ENCODE data around the gene PAX7. TPM values are rescaled to one million over a fixed set of nuclear protein-coding genes. Genes with fewer than 3 reads are reported as not detected.

The PAX7 gene
- total RNA-seq, 4 donors from 2014 or later: 1.8 to 5.1 (median 3.9) TPM

- Histone ChIP-seq H3K9me3 (no peaks in the 10 kb centered on the region), H3K27ac (peak overlapping the region; percentile 9 to 66 (median 50)), H3K4me1 (peaks cover 0 to 8% of the 10 kb centered on the region in 2 donors), H3K36me3 (no peaks in the 10 kb centered on the region), H3K4me3 (peak overlapping the region; percentile 29 to 39 (median 35)), H3K27me3 (peaks cover 71 to 98% (median 90%) of the 10 kb centered on the region in 3 donors)
- DNase-seq: no peak
- peak in 1 of 2 donors; percentile 13 for ATAC-seq
- in situ Hi-C loops (cut with MboI; ENCODE audit: low sequenced_read_pairs in 4 of 4): no loop called here
- TF ChIP-seq, protein P1, sequence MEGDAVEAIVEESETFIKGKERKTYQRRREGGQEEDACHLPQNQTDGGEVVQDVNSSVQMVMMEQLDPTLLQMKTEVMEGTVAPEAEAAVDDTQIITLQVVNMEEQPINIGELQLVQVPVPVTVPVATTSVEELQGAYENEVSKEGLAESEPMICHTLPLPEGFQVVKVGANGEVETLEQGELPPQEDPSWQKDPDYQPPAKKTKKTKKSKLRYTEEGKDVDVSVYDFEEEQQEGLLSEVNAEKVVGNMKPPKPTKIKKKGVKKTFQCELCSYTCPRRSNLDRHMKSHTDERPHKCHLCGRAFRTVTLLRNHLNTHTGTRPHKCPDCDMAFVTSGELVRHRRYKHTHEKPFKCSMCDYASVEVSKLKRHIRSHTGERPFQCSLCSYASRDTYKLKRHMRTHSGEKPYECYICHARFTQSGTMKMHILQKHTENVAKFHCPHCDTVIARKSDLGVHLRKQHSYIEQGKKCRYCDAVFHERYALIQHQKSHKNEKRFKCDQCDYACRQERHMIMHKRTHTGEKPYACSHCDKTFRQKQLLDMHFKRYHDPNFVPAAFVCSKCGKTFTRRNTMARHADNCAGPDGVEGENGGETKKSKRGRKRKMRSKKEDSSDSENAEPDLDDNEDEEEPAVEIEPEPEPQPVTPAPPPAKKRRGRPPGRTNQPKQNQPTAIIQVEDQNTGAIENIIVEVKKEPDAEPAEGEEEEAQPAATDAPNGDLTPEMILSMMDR (IDR thresholded peaks at IDR 0.05 in 4 of 5, conservative IDR thresholded peaks at IDR 0.05 in 1 of 5): no peak
- no peak for TF ChIP-seq POLR2A (IDR thresholded peaks at IDR 0.05)
- intact Hi-C loops (cut with DNase I; ENCODE audit: low total_unique reads): no loop called here
Measured at GRCh38 chr1:18643154-18644012, 12.7 kb downstream of the PAX7 start.

DNA sequence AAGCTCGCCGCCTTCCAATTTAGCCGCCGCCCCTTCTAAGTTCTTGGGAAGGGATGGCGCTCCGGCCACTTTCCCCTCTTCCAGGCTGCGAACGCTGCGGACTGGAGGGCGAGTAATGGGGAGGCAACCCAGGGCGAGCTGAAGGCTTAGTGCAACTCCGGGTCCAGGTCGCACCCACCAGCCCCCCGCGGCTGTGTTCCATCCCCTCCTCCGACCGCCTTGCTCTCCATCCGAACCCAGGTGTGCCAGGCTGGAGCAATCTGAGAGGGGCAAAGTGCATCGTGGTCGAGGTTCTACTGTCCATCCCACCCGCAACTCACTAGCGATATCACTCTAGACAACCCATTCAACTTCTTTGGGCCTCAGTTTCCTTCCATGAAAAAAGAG is 13.4 kb downstream of the PAX7 start:
- H3K9me3 ChIP-seq: no peaks in the 10 kb centered on the region
- no peak for DNase-seq
- peaks cover 71 to 98% (median 88%) of the 10 kb centered on the region in 3 donors for H3K27me3 ChIP-seq
- peak overlapping the region in 2 of 4 donors; percentile 63 to 66 for H3K27ac ChIP-seq
- in situ Hi-C loops (cut with MboI; ENCODE audit: low sequenced_read_pairs in 4 of 4) (no loop called here), intact Hi-C loops (cut with DNase I; ENCODE audit: low total_unique reads) (no loop called here)
- ATAC-seq: no peak
- no peaks in the 10 kb centered on the region for H3K36me3 ChIP-seq
- peaks cover 0 to 8% of the 10 kb centered on the region in 2 donors for H3K4me1 ChIP-seq
- TF ChIP-seq POLR2A (IDR thresholded peaks at IDR 0.05): no peak
- TF ChIP-seq, protein P1 (IDR thresholded peaks at IDR 0.05 in 4 of 5, conservative IDR thresholded peaks at IDR 0.05 in 1 of 5): no peak
- H3K4me3 ChIP-seq: peak overlapping the region; percentile 29 to 39 (median 35)

DNA sequence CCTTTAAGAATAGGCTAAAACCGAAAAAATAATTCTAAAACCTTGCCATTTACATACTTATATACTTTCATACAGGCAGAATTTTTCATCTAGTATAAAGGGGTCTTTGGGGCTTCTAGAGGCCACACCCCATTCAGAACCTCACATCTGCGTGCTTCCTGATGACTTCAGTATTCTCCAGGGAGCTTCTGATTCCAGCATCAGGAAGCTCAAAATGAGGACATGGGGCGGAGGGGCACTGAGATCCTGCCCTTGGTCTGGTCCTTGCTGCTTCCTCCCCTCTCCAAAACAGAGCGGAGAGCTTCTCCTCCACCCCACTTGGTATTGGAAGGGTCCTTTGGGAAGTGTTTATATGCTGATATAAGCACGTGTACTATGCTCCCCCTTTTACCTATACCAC is 13.8 kb downstream of the PAX7 start:
- H3K4me1 ChIP-seq: peaks cover 0 to 8% of the 10 kb centered on the region in 2 donors
- H3K27ac ChIP-seq: peak overlapping the region in 1 of 4 donors; percentile 63
- no peak overlapping the region for H3K4me3 ChIP-seq
- DNase-seq: no peak
- no peaks in the 10 kb centered on the region for H3K9me3 ChIP-seq
- ATAC-seq: no peak
- TF ChIP-seq POLR2A (IDR thresholded peaks at IDR 0.05): no peak
- TF ChIP-seq, protein P1 (IDR thresholded peaks at IDR 0.05 in 4 of 5, conservative IDR thresholded peaks at IDR 0.05 in 1 of 5): no peak
- peaks cover 70 to 97% (median 88%) of the 10 kb centered on the region in 3 donors for H3K27me3 ChIP-seq
- in situ Hi-C loops (cut with MboI; ENCODE audit: low sequenced_read_pairs in 4 of 4) (no loop called here), intact Hi-C loops (cut with DNase I; ENCODE audit: low total_unique reads) (no loop called here)
- H3K36me3 ChIP-seq: no peaks in the 10 kb centered on the region

- Histone ChIP-seq H3K27me3 (peaks cover 66 to 94% (median 81%) of the 10 kb centered on the region in 3 donors), H3K4me1 (peaks cover 0 to 8% of the 10 kb centered on the region in 2 donors), H3K4me3 (no peak overlapping the region), H3K27ac (peak overlapping the region in 1 of 4 donors; percentile 63), H3K9me3 (no peaks in the 10 kb centered on the region), H3K36me3 (no peaks in the 10 kb centered on the region)
- intact Hi-C loops (cut with DNase I; ENCODE audit: low total_unique reads) (no loop called here), in situ Hi-C loops (cut with MboI; ENCODE audit: low sequenced_read_pairs in 4 of 4) (no loop called here)
- ATAC-seq (no peak), DNase-seq (no peak)
- TF ChIP-seq POLR2A (IDR thresholded peaks at IDR 0.05): no peak
- TF ChIP-seq, protein P1 (IDR thresholded peaks at IDR 0.05 in 4 of 5, conservative IDR thresholded peaks at IDR 0.05 in 1 of 5): no peak
Measured at GRCh38 chr1:18644973-18645746, 14.5 kb downstream of the PAX7 start.
